ENCODE data around the gene FIGNL1.

- TF ChIP-seq, protein P1, sequence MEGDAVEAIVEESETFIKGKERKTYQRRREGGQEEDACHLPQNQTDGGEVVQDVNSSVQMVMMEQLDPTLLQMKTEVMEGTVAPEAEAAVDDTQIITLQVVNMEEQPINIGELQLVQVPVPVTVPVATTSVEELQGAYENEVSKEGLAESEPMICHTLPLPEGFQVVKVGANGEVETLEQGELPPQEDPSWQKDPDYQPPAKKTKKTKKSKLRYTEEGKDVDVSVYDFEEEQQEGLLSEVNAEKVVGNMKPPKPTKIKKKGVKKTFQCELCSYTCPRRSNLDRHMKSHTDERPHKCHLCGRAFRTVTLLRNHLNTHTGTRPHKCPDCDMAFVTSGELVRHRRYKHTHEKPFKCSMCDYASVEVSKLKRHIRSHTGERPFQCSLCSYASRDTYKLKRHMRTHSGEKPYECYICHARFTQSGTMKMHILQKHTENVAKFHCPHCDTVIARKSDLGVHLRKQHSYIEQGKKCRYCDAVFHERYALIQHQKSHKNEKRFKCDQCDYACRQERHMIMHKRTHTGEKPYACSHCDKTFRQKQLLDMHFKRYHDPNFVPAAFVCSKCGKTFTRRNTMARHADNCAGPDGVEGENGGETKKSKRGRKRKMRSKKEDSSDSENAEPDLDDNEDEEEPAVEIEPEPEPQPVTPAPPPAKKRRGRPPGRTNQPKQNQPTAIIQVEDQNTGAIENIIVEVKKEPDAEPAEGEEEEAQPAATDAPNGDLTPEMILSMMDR (IDR thresholded peaks at IDR 0.05), result no peak
- no peak for TF ChIP-seq POLR2A (IDR thresholded peaks at IDR 0.05)
Observed at GRCh38 chr7:50400114-50400513, 50.0 kb downstream of the FIGNL1 start.
